Measurements from ENCODE around the gene GNAO1.

DNA sequence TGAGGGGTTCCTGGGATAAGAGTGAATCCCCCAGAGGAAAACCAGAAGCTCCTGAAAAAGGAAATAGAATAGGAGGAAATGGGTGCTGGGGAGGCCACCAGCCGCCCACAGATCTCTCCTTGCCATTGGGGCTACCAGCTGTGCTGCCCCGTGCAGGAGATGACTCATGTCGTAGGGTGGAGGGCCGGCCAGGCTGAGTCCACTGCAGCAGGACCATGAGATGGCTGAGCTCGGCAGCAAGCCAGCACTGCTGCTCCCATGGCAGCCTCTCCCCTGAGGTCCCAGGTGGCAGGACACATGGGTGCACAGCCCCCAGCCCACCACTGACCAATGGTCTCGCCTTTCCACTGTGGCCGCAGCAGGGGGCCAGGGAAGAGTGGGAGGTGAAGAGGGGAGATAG lies 95.5 kb downstream of the GNAO1 start:
- TF ChIP-seq POLR2AphosphoS5 (IDR thresholded peaks at IDR 0.05): no peak
- TF ChIP-seq, protein P1, sequence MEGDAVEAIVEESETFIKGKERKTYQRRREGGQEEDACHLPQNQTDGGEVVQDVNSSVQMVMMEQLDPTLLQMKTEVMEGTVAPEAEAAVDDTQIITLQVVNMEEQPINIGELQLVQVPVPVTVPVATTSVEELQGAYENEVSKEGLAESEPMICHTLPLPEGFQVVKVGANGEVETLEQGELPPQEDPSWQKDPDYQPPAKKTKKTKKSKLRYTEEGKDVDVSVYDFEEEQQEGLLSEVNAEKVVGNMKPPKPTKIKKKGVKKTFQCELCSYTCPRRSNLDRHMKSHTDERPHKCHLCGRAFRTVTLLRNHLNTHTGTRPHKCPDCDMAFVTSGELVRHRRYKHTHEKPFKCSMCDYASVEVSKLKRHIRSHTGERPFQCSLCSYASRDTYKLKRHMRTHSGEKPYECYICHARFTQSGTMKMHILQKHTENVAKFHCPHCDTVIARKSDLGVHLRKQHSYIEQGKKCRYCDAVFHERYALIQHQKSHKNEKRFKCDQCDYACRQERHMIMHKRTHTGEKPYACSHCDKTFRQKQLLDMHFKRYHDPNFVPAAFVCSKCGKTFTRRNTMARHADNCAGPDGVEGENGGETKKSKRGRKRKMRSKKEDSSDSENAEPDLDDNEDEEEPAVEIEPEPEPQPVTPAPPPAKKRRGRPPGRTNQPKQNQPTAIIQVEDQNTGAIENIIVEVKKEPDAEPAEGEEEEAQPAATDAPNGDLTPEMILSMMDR (IDR thresholded peaks at IDR 0.05): no peak
- TF ChIP-seq POLR2A (IDR thresholded peaks at IDR 0.05): no peak
- no peak for TF ChIP-seq EP300 (IDR thresholded peaks at IDR 0.05)
